ENCODE measurements around the gene ORAI3.

ORAI3 gene

DNA sequence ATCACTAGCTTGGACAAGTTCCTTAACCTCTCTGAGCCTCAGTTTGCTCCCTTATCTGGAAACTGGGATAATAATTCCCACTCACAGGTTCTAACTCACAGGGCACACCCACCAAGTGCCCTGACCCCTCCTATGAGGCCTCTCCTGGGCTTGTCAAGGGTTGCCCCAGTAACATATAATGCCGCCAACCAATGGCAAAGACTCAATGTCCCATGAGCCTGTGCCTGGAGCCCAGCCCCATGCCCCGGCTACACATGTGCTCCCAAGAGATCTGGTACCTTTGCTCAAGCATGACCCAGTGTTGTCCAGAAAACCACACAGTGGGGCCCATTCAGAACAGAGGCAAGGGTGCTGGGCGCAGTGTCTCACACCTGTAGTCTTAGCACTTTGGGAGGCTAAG lies 34.0 kb upstream of the ORAI3 start:
- no peak for DNase-seq
- TF ChIP-seq, protein P1, sequence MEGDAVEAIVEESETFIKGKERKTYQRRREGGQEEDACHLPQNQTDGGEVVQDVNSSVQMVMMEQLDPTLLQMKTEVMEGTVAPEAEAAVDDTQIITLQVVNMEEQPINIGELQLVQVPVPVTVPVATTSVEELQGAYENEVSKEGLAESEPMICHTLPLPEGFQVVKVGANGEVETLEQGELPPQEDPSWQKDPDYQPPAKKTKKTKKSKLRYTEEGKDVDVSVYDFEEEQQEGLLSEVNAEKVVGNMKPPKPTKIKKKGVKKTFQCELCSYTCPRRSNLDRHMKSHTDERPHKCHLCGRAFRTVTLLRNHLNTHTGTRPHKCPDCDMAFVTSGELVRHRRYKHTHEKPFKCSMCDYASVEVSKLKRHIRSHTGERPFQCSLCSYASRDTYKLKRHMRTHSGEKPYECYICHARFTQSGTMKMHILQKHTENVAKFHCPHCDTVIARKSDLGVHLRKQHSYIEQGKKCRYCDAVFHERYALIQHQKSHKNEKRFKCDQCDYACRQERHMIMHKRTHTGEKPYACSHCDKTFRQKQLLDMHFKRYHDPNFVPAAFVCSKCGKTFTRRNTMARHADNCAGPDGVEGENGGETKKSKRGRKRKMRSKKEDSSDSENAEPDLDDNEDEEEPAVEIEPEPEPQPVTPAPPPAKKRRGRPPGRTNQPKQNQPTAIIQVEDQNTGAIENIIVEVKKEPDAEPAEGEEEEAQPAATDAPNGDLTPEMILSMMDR (IDR thresholded peaks at IDR 0.05; ENCODE audit: low read depth, low read length), result no peak
- no peak overlapping the region for H3K4me3 ChIP-seq (ENCODE audit: low read depth, low read length)

DNA sequence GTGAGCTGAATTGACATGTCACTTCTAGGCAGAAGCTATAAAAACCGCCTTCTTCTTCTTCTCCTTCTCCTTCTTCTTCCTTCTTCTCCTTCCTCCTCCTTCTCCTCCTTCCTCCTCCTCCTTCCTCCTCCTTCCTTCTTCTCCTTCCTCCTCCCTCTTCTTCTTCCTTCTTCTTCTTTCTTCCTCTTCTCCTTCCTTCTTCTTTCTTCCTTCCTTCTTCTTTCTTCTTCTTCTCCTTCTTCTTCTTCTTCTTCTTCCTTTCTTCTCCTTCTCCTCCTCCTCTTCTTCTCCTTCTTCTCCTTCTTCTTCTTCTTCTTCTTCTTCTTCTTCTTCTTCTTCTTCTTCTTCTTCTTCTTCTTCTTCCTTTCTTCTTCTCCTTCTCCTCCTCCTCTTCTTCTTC lies 30.3 kb upstream of the ORAI3 start:
- Histone ChIP-seq H3K4me1 (no peaks in the 10 kb centered on the region), H3K4me3 (ENCODE audit: low read depth, low read length) (no peak overlapping the region), H3K9me3 (no peaks in the 10 kb centered on the region), H3K27me3 (no peaks in the 10 kb centered on the region), H3K36me3 (no peaks in the 10 kb centered on the region)
- no peak for DNase-seq
- TF ChIP-seq, protein P1 (IDR thresholded peaks at IDR 0.05; ENCODE audit: low read depth, low read length), result no peak

More for the DNA sequence above, 34.0 kb upstream of the ORAI3 start:
- Histone ChIP-seq H3K4me1 (no peaks in the 10 kb centered on the region), H3K9me3 (no peaks in the 10 kb centered on the region), H3K36me3 (no peaks in the 10 kb centered on the region), H3K27me3 (no peaks in the 10 kb centered on the region)

DNA sequence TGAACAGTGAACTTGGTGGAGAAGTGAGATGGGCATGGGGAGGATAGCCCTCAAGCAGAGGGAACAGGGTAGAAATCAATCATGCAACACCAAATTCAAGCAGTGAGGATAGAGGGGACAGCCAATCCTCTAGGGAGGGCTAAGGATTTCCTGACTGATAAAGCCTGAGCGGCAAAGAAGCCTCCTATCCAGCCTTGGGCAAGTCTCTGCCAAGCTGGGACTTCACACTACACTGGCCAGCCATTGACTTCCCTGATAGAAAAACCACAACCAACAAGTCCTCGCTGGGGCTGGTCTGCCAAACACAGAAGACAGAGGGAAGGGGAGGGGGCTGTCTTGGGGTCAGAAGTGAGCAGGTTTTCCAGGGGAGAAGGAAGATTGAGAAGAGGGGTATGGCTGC lies 28.0 kb upstream of the ORAI3 start:
- Histone ChIP-seq H3K4me3 (ENCODE audit: low read depth, low read length) (no peak overlapping the region), H3K4me1 (no peaks in the 10 kb centered on the region), H3K27me3 (no peaks in the 10 kb centered on the region), H3K9me3 (no peaks in the 10 kb centered on the region), H3K36me3 (no peaks in the 10 kb centered on the region)
- DNase-seq, result no peak
- TF ChIP-seq, protein P1 (IDR thresholded peaks at IDR 0.05; ENCODE audit: low read depth, low read length), result no peak

DNA sequence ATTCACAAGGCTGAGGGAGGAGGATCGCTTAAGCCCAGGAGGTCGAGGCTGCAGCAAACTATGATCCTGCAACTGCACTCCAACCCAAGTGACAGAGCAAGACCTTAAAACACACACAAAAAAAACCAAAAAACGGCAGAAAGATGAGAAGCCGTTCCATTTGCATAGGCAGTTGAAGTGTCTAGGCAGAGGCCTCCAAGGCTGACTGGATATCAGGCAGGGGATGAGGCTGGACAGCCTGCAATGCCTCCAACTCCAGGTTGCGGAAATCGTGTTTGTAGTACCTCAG lies 27.5 kb upstream of the ORAI3 start:
- Histone ChIP-seq H3K36me3 (no peaks in the 10 kb centered on the region), H3K27me3 (no peaks in the 10 kb centered on the region), H3K4me1 (no peaks in the 10 kb centered on the region), H3K4me3 (ENCODE audit: low read depth, low read length) (no peak overlapping the region), H3K9me3 (no peaks in the 10 kb centered on the region)
- DNase-seq, result no peak
- TF ChIP-seq, protein P1 (IDR thresholded peaks at IDR 0.05; ENCODE audit: low read depth, low read length), result no peak

DNA sequence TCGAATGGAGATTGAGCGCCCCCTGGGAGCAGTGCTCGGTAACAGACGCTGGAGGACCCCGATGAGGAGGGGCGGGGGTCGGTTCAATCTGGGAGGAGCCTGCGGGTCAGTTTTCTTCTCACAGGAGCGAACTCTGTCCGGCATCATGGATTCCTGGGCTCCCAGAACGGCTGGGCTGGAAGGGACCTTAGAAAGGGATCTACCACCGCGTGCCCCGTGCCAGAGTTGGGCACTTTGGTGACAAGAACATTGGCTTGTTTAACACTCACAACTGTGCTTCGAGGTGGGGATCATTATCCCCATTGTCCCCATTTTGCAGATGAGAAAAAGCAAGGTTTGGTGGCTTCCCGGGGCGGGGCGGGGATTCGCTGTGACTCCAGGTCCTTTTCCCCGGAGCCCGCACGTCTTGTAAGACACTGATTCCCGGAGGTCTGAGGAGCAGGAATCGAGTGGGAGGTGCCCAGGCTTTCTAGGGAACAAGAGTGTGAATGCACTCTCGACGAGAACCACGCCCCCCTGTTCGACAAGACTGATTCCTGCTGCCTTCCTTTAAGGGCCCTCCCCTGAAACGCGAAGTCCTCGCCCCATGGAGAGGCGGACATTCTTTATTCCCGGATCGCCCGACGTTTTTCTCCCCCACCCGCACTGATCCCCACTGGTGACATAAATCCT lies 27.0 kb upstream of the ORAI3 start:
- peak; percentile 94 for DNase-seq
- peak overlapping the region; percentile 77 for H3K4me3 ChIP-seq (ENCODE audit: low read depth, low read length)
- H3K36me3 ChIP-seq, result no peaks in the 10 kb centered on the region
- no peaks in the 10 kb centered on the region for H3K4me1 ChIP-seq
- no peaks in the 10 kb centered on the region for H3K9me3 ChIP-seq
- H3K27me3 ChIP-seq, result no peaks in the 10 kb centered on the region
- TF ChIP-seq, protein P1 (IDR thresholded peaks at IDR 0.05; ENCODE audit: low read depth, low read length), result peak; percentile 92

DNA sequence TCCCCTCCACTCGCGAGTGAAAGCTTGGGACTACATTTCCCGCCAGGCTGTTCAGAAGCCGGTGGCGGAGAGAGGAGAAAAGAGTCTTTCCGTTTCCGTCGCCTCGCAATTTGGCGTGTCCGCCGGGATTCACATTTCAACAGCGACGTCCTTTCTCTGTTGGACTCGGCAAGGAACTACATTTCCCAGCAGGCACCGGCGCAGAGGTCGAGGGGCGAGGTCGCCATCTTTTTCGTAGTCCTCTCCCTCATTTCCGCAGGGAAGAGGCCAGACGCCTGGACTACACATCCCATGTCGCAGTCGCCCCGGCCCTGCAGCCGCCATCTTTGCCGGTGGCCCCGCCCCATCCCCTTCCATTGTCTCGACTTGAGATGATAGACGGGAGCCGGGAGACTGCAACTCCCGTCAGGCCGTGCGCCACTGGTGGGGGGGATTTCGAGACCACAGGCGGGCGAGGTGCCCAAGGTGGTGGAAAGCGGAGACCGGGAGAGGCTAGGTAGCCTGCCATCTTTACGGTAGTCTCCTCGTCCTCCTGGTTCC lies 26.4 kb upstream of the ORAI3 start:
- Histone ChIP-seq H3K36me3 (no peaks in the 10 kb centered on the region), H3K4me3 (ENCODE audit: low read depth, low read length) (peak overlapping the region; percentile 99), H3K9me3 (no peaks in the 10 kb centered on the region), H3K4me1 (peaks cover under 1% of the 10 kb centered on the region; the same call in 1 of the 2 replicates), H3K27me3 (no peaks in the 10 kb centered on the region)
- TF ChIP-seq, protein P1 (IDR thresholded peaks at IDR 0.05; ENCODE audit: low read depth, low read length), result no peak
- peak; percentile 99 for DNase-seq

Measured in BE2C (cell line).